ENCODE results near the gene HSPA12A.

Gene HSPA12A

GRCh38 chr10:116699471-116700150, 42.8 kb downstream of the HSPA12A start:
- Histone ChIP-seq H4K20me1 (ENCODE audit: control insufficient read depth, insufficient read depth, low read depth, low read length) (no peaks in the 10 kb centered on the region), H3K79me2 (ENCODE audit: control insufficient read depth, low read length) (no peaks in the 10 kb centered on the region), H3K4me1 (ENCODE audit: control insufficient read depth, low read length) (no peaks in the 10 kb centered on the region), H3K36me3 (ENCODE audit: control insufficient read depth, low read length) (no peaks in the 10 kb centered on the region), H3F3A (ENCODE audit: control insufficient read depth, insufficient read depth) (no peaks in the 10 kb centered on the region), H3K4me3 (ENCODE audit: low read length) (no peak overlapping the region), H3K4me2 (ENCODE audit: low read length) (no peak overlapping the region), H3K9me2 (replicated peaks; ENCODE audit: control insufficient read depth, low read length) (no peaks in the 10 kb centered on the region), H3K27me3 (ENCODE audit: control insufficient read depth, low read length) (no peaks in the 10 kb centered on the region), H3K9me3 (ENCODE audit: control insufficient read depth, insufficient read depth, low read length) (no peaks in the 10 kb centered on the region), H3K27ac (ENCODE audit: low read depth, low read length) (no peak overlapping the region)
- TF ChIP-seq CTCF (IDR thresholded peaks at IDR 0.05; ENCODE audit: low read depth, low read length, poor library complexity, severe bottlenecking) (no peak), EZH2phosphoT487 (IDR thresholded peaks at IDR 0.05; ENCODE audit: borderline replicate concordance, low read length) (no peak)

DNA sequence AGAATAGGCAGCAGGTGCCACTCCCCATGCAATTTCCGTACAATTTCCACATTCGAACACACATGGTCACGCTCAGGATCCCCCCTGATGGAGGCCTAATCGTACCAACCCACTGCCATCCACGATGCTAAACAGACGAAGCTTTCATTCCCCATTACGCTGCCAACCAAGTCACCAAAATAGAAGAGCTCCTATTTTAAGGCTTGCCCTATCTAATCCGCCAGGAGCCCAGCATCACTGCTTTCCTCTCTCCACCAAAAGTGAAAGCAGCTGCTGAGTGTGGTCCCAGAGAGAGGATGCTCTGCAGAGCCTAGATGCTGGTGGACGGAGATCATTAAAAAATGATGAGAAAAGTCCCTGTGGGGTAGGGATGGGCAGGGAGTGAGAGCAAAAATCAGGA, 43.3 kb downstream of the HSPA12A start:
- Histone ChIP-seq H3K27me3 (ENCODE audit: control insufficient read depth, low read length) (no peaks in the 10 kb centered on the region), H3F3A (ENCODE audit: control insufficient read depth, insufficient read depth) (no peaks in the 10 kb centered on the region), H3K9me3 (ENCODE audit: control insufficient read depth, insufficient read depth, low read length) (no peaks in the 10 kb centered on the region), H3K36me3 (ENCODE audit: control insufficient read depth, low read length) (no peaks in the 10 kb centered on the region), H3K4me2 (ENCODE audit: low read length) (no peak overlapping the region), H4K20me1 (ENCODE audit: control insufficient read depth, insufficient read depth, low read depth, low read length) (no peaks in the 10 kb centered on the region), H3K9me2 (replicated peaks; ENCODE audit: control insufficient read depth, low read length) (no peaks in the 10 kb centered on the region), H3K4me3 (ENCODE audit: low read length) (no peak overlapping the region), H3K79me2 (ENCODE audit: control insufficient read depth, low read length) (no peaks in the 10 kb centered on the region), H3K4me1 (ENCODE audit: control insufficient read depth, low read length) (no peaks in the 10 kb centered on the region), H3K27ac (ENCODE audit: low read depth, low read length) (no peak overlapping the region)
- TF ChIP-seq EZH2phosphoT487 (IDR thresholded peaks at IDR 0.05; ENCODE audit: borderline replicate concordance, low read length) (no peak), CTCF (IDR thresholded peaks at IDR 0.05; ENCODE audit: low read depth, low read length, poor library complexity, severe bottlenecking) (no peak)

GRCh38 chr10:116698364-116698763, 44.0 kb downstream of the HSPA12A start:
- no peaks in the 10 kb centered on the region for H3K79me2 ChIP-seq (ENCODE audit: control insufficient read depth, low read length)
- H3F3A ChIP-seq (ENCODE audit: control insufficient read depth, insufficient read depth), result no peaks in the 10 kb centered on the region
- no peaks in the 10 kb centered on the region for H4K20me1 ChIP-seq (ENCODE audit: control insufficient read depth, insufficient read depth, low read depth, low read length)
- no peak overlapping the region for H3K4me3 ChIP-seq (ENCODE audit: low read length)
- no peaks in the 10 kb centered on the region for H3K9me3 ChIP-seq (ENCODE audit: control insufficient read depth, insufficient read depth, low read length)
- no peaks in the 10 kb centered on the region for H3K9me2 ChIP-seq (replicated peaks; ENCODE audit: control insufficient read depth, low read length)
- H3K27me3 ChIP-seq (ENCODE audit: control insufficient read depth, low read length), result no peaks in the 10 kb centered on the region
- H3K36me3 ChIP-seq (ENCODE audit: control insufficient read depth, low read length), result no peaks in the 10 kb centered on the region
- TF ChIP-seq EZH2phosphoT487 (IDR thresholded peaks at IDR 0.05; ENCODE audit: borderline replicate concordance, low read length), result no peak
- no peak for TF ChIP-seq CTCF (IDR thresholded peaks at IDR 0.05; ENCODE audit: low read depth, low read length, poor library complexity, severe bottlenecking)
- no peak overlapping the region for H3K4me2 ChIP-seq (ENCODE audit: low read length)
- no peaks in the 10 kb centered on the region for H3K4me1 ChIP-seq (ENCODE audit: control insufficient read depth, low read length)
- no peak overlapping the region for H3K27ac ChIP-seq (ENCODE audit: low read depth, low read length)

Data from DOHH2 (cell line).